GM12891 (cell line): ENCODE measurements around the gene RGS7.

ENCODE experiments used
- DNase-seq: peaks from one replicate; pipeline ENCODE4 v3.0.0; 2011; ENCODE audit warnings: low spot score; ENCODE audit not compliant: insufficient read length
- FAIRE-seq: peaks from 2 replicates; lab custom pipeline; 2011; peaks lifted over from hg19 to GRCh38; lab: Jason Lieb, UNC
- PAX5 ChIP-seq: IDR thresholded peaks from 2 replicates; pipeline ENCODE4 v1.6.1; 2011; ENCODE audit warnings: low read length, moderate library complexity, mild to moderate bottlenecking; ENCODE audit not compliant: insufficient read depth, severe bottlenecking
- POLR2A ChIP-seq: IDR thresholded peaks from 2 replicates; pipeline ENCODE4 v1.6.1; 2011; ENCODE audit warnings: low read depth, low read length, control low read depth
- POLR2AphosphoS5 ChIP-seq: IDR thresholded peaks from 2 replicates; pipeline ENCODE4 v1.6.1; 2011; ENCODE audit warnings: low read depth, low read length, control low read depth
- POU2F2 ChIP-seq: IDR thresholded peaks from 2 replicates; pipeline ENCODE4 v1.6.1; 2011; ENCODE audit warnings: low read depth, mild to moderate bottlenecking, control low read depth, low read length, moderate library complexity
- SPI1 ChIP-seq: IDR thresholded peaks from 2 replicates; pipeline ENCODE4 v1.6.1; 2011; ENCODE audit warnings: low read depth, low read length, control low read depth
- TAF1 ChIP-seq: IDR thresholded peaks from 2 replicates; pipeline ENCODE4 v1.6.1; 2011; ENCODE audit warnings: low read depth, low read length, control low read depth

Gene RGS7

DNA sequence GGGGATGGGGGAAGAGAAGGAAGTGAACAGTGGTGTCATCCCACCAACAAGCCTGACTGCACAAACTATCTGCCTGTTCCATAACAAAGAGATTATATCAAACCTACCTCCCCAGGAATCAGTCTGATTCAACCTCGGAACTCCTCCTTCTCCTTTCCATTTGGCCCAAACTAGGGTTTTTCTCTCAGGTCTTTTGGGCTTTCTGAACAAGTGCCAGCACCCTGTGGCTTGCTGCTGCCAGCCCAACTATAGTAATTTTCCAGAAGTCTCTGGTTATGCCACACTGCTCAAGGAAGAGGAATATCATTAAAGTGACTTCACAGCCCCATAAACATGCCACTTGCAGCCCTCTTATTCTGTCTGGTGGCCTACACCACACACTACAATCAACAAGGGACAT is 70.5 kb downstream of the RGS7 start:
- TF ChIP-seq POU2F2 (no peak), POLR2AphosphoS5 (no peak), PAX5 (no peak), TAF1 (no peak), POLR2A (no peak), SPI1 (no peak)
- FAIRE-seq, result no peak
- DNase-seq, result no peak

- TF ChIP-seq POLR2A (no peak), PAX5 (no peak), POLR2AphosphoS5 (no peak), POU2F2 (no peak), TAF1 (no peak), SPI1 (no peak)
- no peak for DNase-seq
- FAIRE-seq, result no peak
These were observed 80.6 kb downstream of the RGS7 start for GRCh38 chr1:241276391-241276790.

- no peak for DNase-seq
- FAIRE-seq, result no peak
- TF ChIP-seq POU2F2 (no peak), SPI1 (no peak), POLR2AphosphoS5 (no peak), POLR2A (no peak), TAF1 (no peak), PAX5 (no peak)
These were observed 81.0 kb downstream of the RGS7 start for GRCh38 chr1:241275981-241276380.

GRCh38 chr1:241275226-241275625 is 81.8 kb downstream of the RGS7 start:
- no peak for DNase-seq
- FAIRE-seq, result no peak
- TF ChIP-seq SPI1, result no peak
- no peak for TF ChIP-seq PAX5
- no peak for TF ChIP-seq TAF1
- no peak for TF ChIP-seq POLR2A
- TF ChIP-seq POLR2AphosphoS5, result no peak
- no peak for TF ChIP-seq POU2F2

- DNase-seq, result no peak
- no peak for TF ChIP-seq SPI1
- TF ChIP-seq PAX5, result no peak
- TF ChIP-seq TAF1, result no peak
- TF ChIP-seq POLR2A, result no peak
- TF ChIP-seq POU2F2, result no peak
- no peak for TF ChIP-seq POLR2AphosphoS5
- no peak for FAIRE-seq
These were observed 82.3 kb downstream of the RGS7 start for GRCh38 chr1:241274693-241275092.

DNA sequence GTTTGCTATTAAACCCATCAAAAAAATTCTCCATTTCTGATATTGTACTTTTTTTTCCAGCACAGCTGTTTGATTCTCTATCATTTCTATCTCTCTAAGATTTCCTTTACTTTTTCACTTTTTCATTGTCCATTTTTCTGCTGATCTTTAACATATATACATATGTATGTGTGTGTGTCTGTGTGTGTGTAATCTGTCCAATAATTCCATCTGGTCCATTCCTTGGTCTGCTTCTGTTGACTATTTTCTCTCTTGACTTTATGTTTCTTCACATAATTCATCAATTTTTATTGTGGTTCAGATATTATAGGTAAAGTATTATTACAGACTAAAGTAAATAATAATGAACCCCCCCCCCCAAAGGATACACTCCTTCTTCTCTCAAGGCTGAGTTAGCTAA is 84.2 kb downstream of the RGS7 start:
- no peak for DNase-seq
- FAIRE-seq, result no peak
- TF ChIP-seq TAF1 (no peak), POU2F2 (no peak), SPI1 (no peak), PAX5 (no peak), POLR2AphosphoS5 (no peak), POLR2A (no peak)

- FAIRE-seq (no peak), DNase-seq (no peak)
- TF ChIP-seq SPI1 (no peak), POLR2AphosphoS5 (no peak), POU2F2 (no peak), POLR2A (no peak), TAF1 (no peak), PAX5 (no peak)
These were observed 85.6 kb downstream of the RGS7 start for GRCh38 chr1:241271427-241271826.

DNA sequence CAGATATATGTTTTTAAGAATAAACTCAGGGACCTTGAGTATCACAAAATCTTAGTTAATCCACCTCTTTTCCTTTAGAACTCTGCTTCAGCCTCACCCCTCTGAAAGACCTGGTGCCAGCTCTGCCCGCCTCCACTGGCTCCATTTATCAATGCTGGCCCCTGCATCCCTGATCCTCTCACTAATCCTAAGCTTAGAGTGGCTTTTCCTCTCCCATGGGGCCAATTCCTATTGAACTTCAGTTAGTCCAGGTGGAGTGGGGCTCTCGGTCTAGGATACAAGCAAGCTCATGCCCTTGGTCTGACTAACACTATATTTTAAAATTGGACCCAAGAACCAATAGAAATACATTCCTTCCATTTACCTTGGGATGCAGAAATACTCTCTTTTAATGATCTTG is 87.0 kb downstream of the RGS7 start:
- FAIRE-seq (no peak), DNase-seq (no peak)
- TF ChIP-seq PAX5 (no peak), POU2F2 (no peak), TAF1 (no peak), SPI1 (no peak), POLR2A (no peak), POLR2AphosphoS5 (no peak)

DNA sequence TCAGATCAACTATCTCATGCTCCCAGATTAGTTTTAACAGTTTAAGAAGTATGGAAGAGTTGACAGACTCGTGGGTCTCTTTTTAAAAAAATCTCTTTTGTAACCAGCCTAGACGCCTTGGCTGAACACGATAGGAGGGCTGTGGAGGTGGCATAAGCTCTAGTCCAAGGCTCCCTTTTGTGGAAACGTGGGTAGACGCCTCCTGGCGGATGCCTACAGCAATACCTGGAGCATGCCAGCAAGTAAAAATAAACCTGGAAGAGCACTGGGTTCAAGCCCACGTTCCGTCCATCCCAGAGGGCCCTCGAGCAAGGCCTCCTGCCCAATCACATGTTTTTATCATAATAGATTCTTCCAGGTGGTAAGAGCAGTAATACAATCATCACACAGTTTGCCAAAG is 87.9 kb downstream of the RGS7 start:
- FAIRE-seq (no peak), DNase-seq (no peak)
- TF ChIP-seq POLR2A, result no peak
- no peak for TF ChIP-seq PAX5
- TF ChIP-seq POLR2AphosphoS5, result no peak
- TF ChIP-seq POU2F2, result no peak
- no peak for TF ChIP-seq TAF1

- no peak for TF ChIP-seq POLR2AphosphoS5
- TF ChIP-seq POLR2A, result no peak
- TF ChIP-seq TAF1, result no peak
- TF ChIP-seq POU2F2, result no peak
- DNase-seq (no peak), FAIRE-seq (no peak)
These were observed 90.9 kb downstream of the RGS7 start for GRCh38 chr1:241266121-241266520.

GRCh38 chr1:241265428-241265827 is 91.6 kb downstream of the RGS7 start:
- TF ChIP-seq POLR2A, result no peak
- no peak for TF ChIP-seq TAF1
- no peak for TF ChIP-seq POU2F2
- no peak for TF ChIP-seq PAX5
- FAIRE-seq (no peak), DNase-seq (no peak)

- TF ChIP-seq SPI1 (no peak), TAF1 (no peak), POLR2AphosphoS5 (no peak), POLR2A (no peak), PAX5 (no peak)
- no peak for FAIRE-seq
- DNase-seq, result no peak
These were observed 93.7 kb downstream of the RGS7 start for GRCh38 chr1:241263346-241263745.
